Hepatocyte (in vitro differentiated cells): Measurements from ENCODE around the gene PHLPP1. TPM values are rescaled to one million over a fixed set of nuclear protein-coding genes. Genes with fewer than 3 reads are reported as not detected.

Source experiments
- DNase-seq: peaks from one replicate; pipeline ENCODE4 v3.0.0-alpha.2; 2016; ENCODE audit warnings: low spot score
- H2AFZ ChIP-seq: fragments of 200-600 bp; sonication (generic); 2 replicates; pipeline ENCODE4 v1.6.0; 2016; ENCODE audit warnings: antibody characterized with exemption, mild to moderate bottlenecking
- H3K27ac ChIP-seq: fragments of 200-600 bp; sonication (generic); 2 replicates; pipeline ENCODE4 v1.5.1; 2016; ENCODE audit warnings: mild to moderate bottlenecking
- H3K27me3 ChIP-seq: fragments of 200-600 bp; sonication (generic); 2 replicates; pipeline ENCODE4 v1.6.1; 2016
- H3K36me3 ChIP-seq: fragments of 200-600 bp; sonication (generic); replicated peaks from 2 replicates; pipeline ENCODE4 v1.5.1; 2016; ENCODE audit warnings: low read depth; ENCODE audit not compliant: insufficient read depth
- H3K4me1 ChIP-seq: fragments of 200-600 bp; sonication (generic); 2 replicates; pipeline ENCODE4 v1.5.1; 2016; ENCODE audit warnings: mild to moderate bottlenecking, moderate library complexity; ENCODE audit not compliant: insufficient read depth
- H3K4me2 ChIP-seq: fragments of 200-600 bp; sonication (generic); 2 replicates; pipeline ENCODE4 v1.6.0; 2016
- H3K4me3 ChIP-seq: fragments of 200-600 bp; sonication (generic); 2 replicates; pipeline ENCODE4 v1.5.1; 2016; ENCODE audit warnings: mild to moderate bottlenecking
- H3K79me2 ChIP-seq: fragments of 200-600 bp; sonication (generic); 2 replicates; pipeline ENCODE4 v1.6.0; 2017; ENCODE audit warnings: mild to moderate bottlenecking
- H3K9me2 ChIP-seq: fragments of 200-600 bp; sonication (generic); replicated peaks from 2 replicates; pipeline ENCODE4 v1.6.0; 2017; ENCODE audit warnings: mild to moderate bottlenecking; ENCODE audit not compliant: insufficient read depth
- H3K9me3 ChIP-seq: fragments of 200-600 bp; sonication (generic); 2 replicates; pipeline ENCODE4 v1.5.1; 2016; ENCODE audit warnings: low read depth, mild to moderate bottlenecking
- H4K20me1 ChIP-seq: fragments of 200-600 bp; sonication (generic); 2 replicates; pipeline ENCODE4 v1.6.0; 2016; ENCODE audit warnings: mild to moderate bottlenecking; ENCODE audit not compliant: insufficient read depth, poor library complexity, severe bottlenecking
- CTCF ChIP-seq: fragments of 200-600 bp; sonication (generic); IDR thresholded peaks from 2 replicates; pipeline ENCODE4 v1.5.1; 2016; ENCODE audit warnings: antibody characterized with exemption, mild to moderate bottlenecking; ENCODE audit not compliant: poor library complexity
- EZH2 ChIP-seq: fragments of 200-600 bp; sonication (generic); IDR thresholded peaks from 2 replicates; pipeline ENCODE4 v1.6.1; 2016; ENCODE audit warnings: antibody characterized with exemption, mild to moderate bottlenecking, borderline replicate concordance
- EZH2phosphoT487 ChIP-seq: fragments of 200-600 bp; sonication (generic); IDR thresholded peaks from one replicate; pipeline ENCODE4 v1.6.1; 2018; ENCODE audit warnings: antibody characterized with exemption, mild to moderate bottlenecking, low read depth, moderate library complexity; ENCODE audit not compliant: unreplicated experiment, severe bottlenecking
- WGBS: methylation state at CpG from one replicate; pipeline ENCODE4 v1.1.6; 2016; ENCODE audit warnings: low lambda C conversion rate; ENCODE audit errors: missing lambda C conversion rate; 5-methylcytosine and 5-hydroxymethylcytosine counted together
- polyA plus RNA-seq: library from polyadenylated mRNA; unstranded; fragments of >200 nt; fragmentation: Nextera tagmentation; extraction: Ambion mirVana; gene quantifications from 2 replicates; pipeline ENCODE4 v1.2.1, GENCODE V29; 2016
- total RNA-seq: library from RNA; depleted of rRNA; stranded (reverse); fragments of >200 nt; gene quantifications from 2 replicates; pipeline ENCODE4 v1.2.3, GENCODE V29; 2014

The PHLPP1 gene
- total and polyA plus RNA-seq, 2 experiments from 2014 or later: 7.3 to 14.3 TPM

DNA sequence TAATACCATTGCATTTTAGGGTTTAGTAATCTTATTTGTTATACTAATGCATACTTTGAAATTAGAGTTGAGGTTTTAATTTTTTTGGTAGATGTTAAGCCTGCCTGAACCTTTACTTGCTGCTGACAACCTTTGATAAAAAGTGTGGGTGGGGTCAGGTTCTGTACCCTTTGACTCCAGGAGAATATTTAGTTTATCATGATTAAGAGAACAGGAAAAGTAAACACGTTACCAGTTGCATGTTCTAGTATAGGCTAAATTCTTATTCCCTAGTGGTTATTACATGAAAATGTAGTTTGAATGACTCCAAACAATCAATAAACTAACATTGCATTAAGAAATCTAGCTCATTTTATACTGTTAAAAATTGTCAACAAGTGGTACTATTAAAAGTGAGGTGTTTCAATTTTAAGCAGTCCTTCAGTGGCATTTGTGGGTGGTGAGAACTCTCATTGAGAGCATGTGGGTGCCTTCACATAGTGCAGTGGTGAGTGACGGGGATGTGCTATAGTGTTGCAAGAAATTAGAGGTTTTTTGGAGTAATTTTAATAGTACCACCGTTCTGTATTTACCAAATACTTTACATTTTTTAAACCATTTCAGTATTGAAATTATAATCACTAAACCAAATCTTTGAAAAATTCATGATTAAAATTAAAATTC is 29.9 kb downstream of the PHLPP1 start:
- H3K79me2 ChIP-seq: peaks cover 83% of the 10 kb centered on the region
- H3K9me2 ChIP-seq: no peaks in the 10 kb centered on the region
- TF ChIP-seq EZH2 (no peak), EZH2phosphoT487 (no peak), CTCF (no peak)
- peaks cover 23% of the 10 kb centered on the region for H3K4me1 ChIP-seq
- no peak overlapping the region for H2AFZ ChIP-seq
- no peaks in the 10 kb centered on the region for H3K36me3 ChIP-seq
- H3K9me3 ChIP-seq: no peaks in the 10 kb centered on the region
- no peak overlapping the region for H3K4me2 ChIP-seq
- no peak for DNase-seq
- H4K20me1 ChIP-seq: no peaks in the 10 kb centered on the region
- H3K27me3 ChIP-seq: no peaks in the 10 kb centered on the region
- no peak overlapping the region for H3K27ac ChIP-seq
- 81% methylated on average over 3 of the region's 3 CpGs for WGBS
- H3K4me3 ChIP-seq: no peak overlapping the region

- Histone ChIP-seq H3K4me2 (no peak overlapping the region), H3K9me3 (no peaks in the 10 kb centered on the region), H3K27me3 (no peaks in the 10 kb centered on the region), H2AFZ (no peak overlapping the region), H4K20me1 (no peaks in the 10 kb centered on the region), H3K9me2 (no peaks in the 10 kb centered on the region), H3K27ac (no peak overlapping the region), H3K4me1 (peaks cover 32% of the 10 kb centered on the region), H3K36me3 (no peaks in the 10 kb centered on the region), H3K79me2 (peaks cover 100% of the 10 kb centered on the region), H3K4me3 (no peak overlapping the region)
- TF ChIP-seq EZH2phosphoT487 (no peak), EZH2 (no peak), CTCF (no peak)
- 98% methylated on average over 6 of the region's 6 CpGs for WGBS
- no peak for DNase-seq
Observed at GRCh38 chr18:62749389-62749788, 34.0 kb downstream of the PHLPP1 start.

DNA sequence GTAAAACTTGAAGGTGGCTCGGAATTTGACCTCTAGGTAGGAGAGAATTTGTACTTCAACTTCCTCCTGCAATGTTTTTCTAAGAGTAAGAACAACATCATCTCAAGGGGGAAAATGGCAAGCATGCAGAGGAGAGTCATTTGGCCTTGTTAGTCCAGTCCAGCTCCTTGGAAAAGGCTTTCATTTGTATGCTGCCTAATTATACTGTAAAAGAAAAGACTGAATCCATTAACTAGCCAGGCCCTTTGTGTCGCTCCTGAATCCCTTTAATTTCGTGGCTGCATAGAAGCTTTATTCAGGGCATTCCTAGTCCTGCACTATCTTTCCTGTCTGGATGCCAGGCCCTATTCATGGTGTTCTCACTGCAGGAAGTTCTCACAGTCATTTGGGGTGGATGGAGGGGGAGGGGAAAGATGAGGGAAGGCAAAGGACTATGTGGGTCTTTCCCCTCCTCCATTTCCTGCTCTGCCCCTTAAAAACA is 36.0 kb downstream of the PHLPP1 start:
- no peak for DNase-seq
- H4K20me1 ChIP-seq: no peaks in the 10 kb centered on the region
- H3K4me3 ChIP-seq: no peak overlapping the region
- peak overlapping the region; percentile 26 for H3K27ac ChIP-seq
- no peaks in the 10 kb centered on the region for H3K36me3 ChIP-seq
- H3K9me3 ChIP-seq: no peaks in the 10 kb centered on the region
- peak overlapping the region; percentile 27 for H3K4me2 ChIP-seq
- TF ChIP-seq CTCF (no peak), EZH2phosphoT487 (no peak), EZH2 (no peak)
- H3K79me2 ChIP-seq: peaks cover 100% of the 10 kb centered on the region
- no peaks in the 10 kb centered on the region for H3K9me2 ChIP-seq
- no peaks in the 10 kb centered on the region for H3K27me3 ChIP-seq
- no peak overlapping the region for H2AFZ ChIP-seq
- peaks cover 19% of the 10 kb centered on the region for H3K4me1 ChIP-seq
- 60% methylated on average over 3 of the region's 3 CpGs for WGBS
